MV-4-11 (cell line): ENCODE results near the gene SPATA3.

ENCODE experiments used
- DNase-seq: peaks from one replicate; lab custom pipeline; 2025; lab: John Stamatoyannopoulos, UW

Gene SPATA3

DNA sequence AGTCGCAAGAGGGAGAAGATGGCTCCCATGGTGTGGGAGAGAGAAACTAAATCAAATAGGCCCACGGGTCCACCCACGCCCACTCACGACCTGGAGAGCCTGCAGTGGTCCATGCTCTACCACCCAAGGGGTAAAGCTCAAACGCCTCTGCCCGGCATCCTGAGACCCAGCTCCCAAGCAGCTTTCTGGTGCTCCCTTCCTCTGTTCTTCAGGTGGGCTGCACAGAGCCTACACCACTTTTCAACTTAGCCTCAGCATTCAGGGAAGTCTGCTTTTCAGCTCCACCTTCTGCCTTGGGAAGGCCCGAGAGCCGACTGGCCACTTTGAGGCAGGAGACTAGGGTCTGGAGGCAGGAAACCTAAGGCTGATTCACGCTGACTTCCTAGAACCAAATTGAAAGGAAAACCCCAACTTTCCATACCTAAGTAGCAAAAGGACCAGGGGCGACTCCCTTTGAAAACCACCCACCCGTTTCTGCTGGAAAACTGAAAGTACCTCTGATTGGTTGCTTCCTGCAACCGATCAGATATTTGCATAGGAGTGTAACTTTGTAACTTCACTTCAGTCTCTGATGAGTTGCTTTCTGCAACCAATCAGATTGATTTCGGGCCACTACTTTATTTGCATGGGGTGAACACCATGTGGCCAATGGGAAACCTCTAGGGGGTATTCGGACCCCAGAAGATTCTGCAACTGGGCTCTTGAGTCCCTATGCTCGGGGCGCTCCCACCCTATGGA, 26.8 kb upstream of the SPATA3 start:
- no peak for DNase-seq

DNA sequence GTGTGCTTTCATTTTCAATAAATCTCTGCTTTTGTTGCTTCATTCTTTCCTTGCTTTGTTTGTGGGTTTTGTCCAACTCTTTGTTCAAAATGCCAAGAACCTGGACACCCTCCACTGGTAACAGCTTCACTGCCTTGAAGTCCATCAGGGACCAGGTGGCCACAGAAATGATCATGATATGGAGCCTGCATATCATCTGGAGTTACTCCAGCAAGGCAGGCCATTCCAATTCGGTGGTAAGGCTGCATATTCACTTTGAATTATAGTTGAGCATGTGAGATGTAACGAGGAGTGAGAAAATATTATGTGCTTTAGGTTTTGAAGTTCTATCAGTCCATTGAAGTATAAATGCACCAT, 26.3 kb upstream of the SPATA3 start:
- DNase-seq: no peak

DNA sequence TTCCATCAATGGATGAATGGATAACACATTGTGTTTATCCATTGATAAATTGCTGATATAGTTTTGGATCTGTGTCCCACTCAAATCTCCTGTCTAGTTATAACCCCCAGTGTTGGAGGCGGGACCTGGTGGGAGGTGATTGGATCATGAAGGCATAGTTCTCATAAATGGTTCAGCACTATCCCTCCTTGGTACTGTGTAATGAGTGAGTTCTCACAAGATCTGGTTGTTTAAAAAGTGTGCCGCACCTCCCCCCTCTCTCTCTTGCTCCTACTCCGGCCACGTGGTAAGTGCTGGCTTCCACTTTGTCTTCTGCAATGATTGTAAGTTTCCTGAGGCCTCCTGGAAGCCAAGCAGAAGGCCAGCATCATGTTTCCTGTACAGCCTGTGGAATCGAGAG, 23.9 kb upstream of the SPATA3 start:
- DNase-seq: no peak

DNA sequence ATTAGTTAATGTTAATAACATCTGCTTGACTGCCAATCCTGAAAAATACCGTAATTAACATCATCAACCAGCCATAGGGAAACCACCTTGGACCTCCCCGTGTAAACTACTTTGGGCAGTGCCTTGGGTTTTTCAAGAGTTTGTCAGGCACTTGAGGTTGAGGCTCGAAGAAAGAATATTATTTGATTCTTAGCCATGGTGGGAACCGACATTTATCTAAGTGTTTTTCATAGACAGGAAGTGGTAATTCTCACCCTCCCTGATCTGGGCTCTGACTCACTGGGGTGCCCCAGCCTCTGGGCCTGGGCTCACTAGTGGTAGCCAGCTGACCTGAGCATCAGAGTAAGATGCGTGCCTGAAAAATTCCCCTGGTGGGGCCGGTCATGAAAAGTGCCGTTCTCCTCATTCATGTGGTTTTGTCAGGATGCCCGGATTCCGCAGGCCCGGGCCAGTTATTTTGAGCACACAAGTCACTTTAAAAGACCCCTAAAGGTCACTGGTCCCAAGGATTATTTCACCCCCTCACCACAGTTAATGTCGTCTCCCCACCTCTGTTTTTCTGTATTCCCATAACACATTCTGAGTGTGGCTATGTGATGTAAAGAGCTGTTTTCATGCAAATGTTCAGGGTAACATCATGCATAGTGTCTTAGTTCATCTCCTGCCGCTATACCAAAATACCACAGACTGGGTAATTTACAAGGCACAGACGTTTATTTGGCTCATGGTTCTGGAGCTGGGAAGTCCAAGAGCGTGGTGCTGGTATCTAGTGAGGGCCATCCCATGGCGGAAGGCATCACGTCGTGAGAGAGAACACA, 21.6 kb upstream of the SPATA3 start:
- peak; percentile 65 for DNase-seq

DNA sequence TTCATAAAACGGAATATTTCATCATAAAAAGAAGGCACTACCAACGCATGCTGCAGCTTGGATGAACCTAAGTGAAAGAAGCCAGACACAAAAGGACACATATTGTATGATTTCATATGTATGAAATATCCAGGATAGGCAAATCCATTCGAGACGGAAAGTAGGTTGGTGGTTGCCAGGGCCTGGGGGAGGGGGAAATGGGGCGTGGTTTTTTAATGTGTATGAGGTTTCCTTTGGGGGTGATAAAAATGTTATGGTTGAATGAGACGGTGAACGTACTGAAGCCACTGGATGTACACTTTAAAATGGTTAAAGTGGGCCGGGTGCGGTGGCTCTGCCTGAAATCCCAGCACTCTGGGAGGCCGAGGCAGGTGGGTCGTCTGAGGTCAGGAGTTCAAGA, 20.0 kb upstream of the SPATA3 start:
- DNase-seq: no peak

DNA sequence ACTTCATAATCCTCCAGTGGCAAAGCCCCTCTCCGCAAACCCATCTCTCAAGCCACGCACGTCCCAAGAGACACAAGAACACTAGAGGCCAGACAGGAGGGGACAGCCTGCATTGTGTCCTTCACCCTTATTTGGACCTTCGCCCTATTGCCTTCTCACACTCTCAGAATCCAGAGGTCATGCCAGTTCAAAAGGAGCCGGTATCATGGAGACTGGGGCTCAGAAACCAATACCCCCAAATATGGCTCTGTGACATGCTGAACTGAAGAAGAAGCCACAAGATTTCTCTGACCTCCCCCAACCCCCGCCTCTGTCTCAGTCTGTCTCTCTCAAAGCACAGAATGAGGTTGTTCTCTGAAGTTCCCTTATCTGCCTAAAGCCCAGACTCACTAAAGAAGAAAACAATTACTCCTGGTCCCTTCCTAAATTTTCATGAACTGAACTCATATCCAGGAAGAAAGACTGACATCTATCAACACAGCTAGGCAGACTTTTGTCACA, 19.2 kb upstream of the SPATA3 start:
- DNase-seq: peak; percentile 30

DNA sequence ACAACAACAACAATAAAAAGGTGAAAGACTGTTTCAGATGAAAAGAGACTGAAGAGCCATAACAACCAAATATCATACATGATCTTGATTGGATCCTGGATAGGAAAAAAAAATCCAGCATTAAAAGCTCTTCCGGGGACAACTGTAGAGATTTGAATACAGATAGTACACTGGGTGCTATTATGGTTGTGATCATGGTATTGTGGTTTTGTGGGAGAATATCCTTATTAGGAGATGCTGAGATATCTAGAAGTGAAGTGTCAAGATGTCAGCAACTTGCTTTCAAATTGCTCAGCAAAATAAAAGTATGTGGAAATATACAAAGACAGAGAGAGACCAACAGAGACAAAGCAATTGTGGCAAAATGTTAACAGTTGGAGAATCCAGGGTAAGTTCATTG, 15.5 kb upstream of the SPATA3 start:
- DNase-seq: no peak

DNA sequence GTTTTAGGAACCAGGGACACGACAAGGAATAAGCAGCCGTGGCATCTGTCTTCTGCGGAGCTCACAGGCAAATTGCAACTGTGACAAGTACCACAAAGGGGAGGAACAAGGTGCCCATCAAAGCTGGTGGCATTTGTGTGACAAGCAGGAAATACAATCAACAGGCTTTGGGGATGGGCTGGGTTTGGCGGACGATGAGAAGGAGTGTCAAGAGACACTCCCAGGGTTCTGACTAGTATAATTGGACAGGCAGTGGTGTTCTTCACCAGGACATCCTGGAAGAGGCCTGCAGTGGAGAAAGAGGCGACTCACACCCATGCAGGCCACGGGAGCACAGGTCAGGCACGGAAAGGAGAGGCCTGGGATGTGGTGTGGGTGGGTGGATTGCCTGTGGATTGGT, 14.2 kb upstream of the SPATA3 start:
- DNase-seq: no peak

DNA sequence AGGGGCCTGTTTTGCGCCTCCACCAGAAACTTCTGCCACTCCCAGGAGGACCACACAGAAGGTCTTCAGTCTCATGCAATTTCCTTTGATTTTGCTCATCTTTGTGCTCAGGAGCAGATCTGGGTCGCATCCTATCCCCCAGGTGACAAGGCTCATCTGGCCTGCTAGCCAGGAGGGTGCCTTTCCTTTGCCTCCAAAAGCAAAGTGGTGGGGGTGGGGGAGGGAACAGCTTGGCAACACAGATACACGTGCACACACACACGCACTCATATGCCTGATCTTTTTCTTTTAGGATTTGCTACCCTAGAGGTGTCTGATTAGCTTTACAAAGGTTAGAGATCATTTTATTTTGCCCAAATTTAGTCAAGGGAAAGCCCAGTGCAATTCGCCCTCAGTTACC, 13.8 kb upstream of the SPATA3 start:
- no peak for DNase-seq

DNA sequence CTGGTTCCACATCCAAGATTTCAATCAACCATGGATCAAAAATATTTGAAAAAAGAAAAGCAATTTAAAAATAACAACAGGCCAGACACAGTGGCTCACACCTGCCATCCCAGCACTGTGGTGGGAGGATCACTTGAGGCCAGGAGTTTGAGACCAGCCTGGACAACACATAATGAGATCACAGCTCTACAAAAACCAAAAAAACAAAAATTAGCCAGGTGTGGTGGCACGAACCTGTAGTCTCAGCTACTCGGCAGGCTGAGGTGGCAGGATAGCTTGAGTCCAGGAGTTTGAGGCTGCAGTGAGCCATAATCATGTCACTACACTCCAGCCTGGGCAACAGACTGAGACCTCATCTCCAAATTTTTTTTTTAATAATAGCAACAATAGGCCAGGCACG, 13.4 kb upstream of the SPATA3 start:
- no peak for DNase-seq

DNA sequence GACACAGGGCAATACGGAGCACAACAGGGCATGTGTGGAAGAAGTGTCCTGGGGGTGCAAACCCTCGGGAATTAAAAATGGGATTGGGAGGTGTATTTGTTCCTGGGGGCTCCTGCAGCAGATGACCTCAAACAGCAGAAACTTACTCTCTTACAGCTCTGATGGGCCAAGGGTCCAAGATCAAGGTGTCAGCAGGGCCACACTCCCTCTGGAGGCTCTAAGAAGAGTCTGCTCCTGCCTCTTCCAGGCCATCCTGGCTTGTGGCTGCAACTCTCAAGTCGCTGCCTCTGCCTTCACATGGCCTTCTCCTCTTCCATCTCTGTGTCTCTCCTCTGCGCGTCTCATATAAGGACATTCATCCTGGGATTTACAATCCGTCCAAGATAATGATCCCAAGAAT, 12.4 kb upstream of the SPATA3 start:
- no peak for DNase-seq

DNA sequence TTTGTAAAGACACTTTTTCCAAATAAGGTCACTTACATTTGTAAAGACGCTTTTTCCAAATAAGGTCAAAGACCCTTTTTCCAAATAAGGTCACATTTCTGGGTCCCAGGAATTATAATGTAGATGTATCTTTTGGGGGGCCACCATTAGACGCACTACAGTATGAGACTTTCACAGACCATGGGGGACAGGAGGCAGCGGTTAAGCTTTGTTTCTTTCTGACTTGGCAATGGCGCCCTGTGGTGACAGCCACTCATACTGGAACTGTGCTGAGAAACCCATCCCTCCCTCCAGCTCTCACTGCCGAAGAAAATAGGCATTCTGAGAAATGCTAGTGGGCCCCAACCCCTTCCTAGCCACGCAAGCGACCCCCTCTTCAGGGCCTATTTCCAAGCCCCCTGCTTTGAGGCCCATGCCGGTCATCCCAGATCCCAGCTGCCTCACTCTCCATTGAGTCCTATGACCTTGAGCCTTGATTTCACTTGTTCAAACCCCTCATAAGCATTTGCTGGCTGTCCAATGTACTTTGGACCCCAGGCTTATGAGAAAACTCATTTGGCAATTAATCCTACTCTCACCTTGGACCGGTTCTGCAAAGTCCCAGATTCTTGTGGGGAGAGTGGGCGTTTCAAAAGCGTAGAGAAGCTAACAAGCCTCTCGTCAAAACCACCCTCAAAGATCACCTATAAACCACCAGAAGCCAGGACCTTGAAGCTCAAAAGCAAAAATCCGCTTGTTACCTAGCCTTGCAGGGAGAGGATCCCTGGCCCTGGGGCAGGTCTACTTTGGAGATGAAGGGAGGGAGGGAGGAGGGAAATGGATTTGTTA, 11.3 kb upstream of the SPATA3 start:
- no peak for DNase-seq

DNA sequence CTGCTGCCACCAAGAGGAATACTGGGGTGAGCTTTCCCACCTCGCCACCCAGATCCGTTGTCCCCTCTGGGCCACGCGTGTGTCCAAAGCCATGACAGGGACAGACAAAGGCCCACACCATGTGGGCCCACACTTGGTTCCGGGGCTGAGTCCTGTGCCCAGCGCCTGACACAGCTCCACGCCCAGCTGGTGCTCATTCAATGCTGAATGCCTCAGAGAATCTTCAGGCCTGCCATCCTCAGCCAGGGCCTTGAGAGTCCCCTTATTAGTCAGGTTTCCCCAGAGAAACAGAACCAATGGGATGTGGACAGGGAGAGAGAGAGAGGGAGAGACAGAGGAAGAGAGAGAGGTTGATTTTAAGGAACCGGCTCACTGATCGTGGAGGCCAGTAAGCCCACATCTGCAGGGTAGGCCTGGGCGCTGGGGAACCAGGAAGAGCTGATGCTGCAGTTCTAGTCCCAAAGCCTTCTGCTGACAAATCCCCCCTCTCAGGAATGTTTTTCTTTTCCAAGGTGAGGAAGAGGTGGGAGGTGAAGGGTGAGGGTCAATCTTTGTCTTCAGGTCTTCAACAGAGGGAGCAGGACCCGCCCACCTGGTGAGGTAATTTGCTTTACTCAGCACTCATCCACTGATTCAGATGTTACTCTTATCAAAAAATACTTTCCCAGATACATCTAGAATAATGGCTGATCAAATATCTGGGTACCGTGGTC, 10.2 kb upstream of the SPATA3 start:
- peak; percentile 21 for DNase-seq

DNA sequence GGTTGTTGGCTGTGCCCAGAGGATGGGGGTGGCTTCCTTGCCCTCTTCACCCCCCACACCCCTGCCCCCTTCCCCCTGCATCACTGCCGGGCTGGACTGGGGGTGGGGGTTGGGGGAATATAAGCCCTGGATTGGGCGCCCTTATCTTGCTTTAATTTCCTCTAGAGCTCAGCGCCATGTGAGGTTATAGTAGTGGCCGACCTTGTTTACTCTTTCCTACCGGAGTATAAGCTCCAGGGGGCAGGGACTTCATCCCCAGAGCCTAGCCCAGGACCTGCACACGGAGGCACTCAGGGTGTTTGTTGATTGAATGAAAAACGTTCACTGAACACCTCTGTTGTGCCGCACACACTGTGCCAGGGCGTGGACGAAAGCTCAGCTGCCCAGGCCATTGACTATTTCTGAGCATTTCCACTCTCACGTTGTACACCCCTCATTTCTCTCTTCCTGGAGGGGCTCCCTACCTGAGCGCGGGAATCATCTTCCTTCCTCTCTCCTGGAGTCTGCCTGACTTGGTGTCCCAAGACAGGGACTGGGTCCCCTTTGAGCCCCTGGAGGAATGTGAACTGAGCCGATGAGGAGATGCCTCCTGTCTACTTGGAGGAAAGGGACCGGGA, 9.3 kb upstream of the SPATA3 start:
- no peak for DNase-seq

DNA sequence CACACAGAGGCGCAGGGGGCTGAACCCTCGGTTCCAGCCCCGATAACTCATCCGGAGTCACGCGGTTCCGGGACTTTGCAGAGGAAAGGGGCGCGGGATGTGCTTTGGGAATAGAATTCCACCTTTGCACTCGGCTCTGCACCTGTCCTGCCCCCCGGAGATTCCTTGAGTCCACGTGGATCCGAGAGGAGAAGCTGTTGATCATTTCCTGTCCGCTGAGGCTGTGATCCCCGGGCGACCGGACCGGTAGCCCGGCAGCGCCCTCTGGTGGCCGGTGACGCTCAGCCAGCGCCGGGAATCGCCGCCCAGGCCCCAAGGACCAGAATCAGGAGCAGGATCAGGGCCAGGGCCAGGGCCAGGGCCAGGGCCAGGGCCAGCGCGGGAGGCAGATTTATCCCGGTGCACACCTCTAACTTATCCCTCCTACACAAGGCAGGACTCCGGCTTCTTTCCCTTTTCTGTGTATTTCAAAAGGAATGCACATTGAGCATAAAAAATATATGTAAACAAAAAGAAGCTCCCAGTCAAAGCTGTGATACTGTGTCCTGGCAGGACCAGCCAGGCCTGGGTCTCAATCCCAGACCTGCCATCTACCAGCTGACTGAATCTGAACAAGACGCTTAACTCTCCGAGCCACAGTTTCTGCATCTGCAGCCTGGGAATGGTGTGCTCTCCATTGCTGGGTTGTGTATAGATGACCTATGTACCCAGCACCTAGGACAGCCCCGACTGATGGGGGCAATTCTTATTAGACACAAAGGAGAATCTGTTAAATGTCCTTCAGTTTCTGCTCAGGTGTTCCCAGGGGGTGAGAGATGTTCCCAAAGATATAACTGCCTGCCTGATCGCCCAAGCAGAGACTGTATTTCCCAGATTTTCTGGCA, 8.5 kb upstream of the SPATA3 start:
- DNase-seq: peak; percentile 53

DNA sequence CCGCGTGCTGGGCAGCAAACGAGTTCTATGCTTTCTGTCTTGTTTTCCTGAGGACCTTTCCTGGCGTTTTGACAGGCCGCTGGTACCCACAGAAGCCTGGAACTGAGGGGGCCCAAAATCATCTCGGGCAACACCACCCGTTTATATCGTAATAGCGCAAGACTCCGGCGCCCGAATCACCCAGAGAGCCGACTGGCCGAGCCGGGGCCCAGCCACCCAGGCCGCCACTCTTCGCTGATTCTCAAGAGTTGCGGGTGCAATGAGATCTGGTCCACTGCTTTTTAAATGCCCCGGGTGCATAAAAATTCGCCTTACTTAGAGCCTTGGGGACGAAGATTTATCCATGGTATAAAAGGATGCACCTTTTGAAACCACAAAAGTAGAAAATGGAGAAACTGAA, 6.2 kb upstream of the SPATA3 start:
- no peak for DNase-seq

DNA sequence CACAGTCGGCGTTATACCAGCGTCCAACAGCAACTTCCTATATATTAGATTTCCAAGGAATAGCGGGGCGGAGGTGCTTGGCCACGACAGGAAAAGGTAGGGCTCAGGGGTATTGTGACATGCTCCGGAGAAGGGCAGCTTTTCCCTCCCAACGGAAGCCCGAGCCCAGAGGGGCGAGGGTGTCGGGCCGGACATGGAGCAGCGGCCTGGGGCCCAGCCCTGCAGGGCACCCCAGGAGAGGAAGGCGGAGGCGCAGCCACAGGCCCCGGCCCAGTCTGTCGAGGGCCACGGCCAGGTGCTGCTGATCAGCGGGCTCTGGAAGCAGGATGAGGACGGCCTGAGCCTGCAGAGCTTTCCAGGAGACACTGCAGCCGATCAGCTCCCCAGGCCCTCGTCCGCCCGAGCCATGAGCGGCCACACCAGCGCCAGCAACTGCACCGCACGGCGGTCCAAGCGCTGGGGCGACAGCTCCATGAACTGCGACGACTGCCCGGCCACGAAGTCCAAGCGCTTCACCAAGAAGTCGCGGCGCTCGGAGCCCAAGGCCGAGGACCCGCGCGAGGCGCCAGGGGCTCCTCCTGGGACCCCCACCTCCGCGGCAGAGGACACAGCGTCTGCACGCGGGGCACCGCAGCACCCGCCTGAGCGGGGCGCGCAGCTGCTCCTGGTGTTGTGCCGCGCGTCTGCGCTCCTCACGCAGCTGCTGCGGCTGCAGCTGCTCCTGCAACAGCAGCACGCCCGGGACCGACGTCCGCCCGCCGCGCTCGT, 5.6 kb upstream of the SPATA3 start:
- no peak for DNase-seq

DNA sequence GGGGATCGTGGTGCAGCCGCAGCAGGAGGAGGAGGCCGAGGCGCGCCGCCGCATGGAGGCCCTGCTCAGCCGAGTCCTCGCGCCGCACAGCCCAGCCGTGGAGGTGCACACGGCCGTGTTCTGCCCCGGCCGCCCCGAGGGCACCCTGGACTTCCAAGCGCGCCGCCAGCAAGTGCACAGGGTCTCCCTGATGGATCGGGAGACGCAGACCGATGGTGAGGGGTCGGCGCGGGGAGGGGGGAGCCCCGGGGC, 5.1 kb upstream of the SPATA3 start:
- no peak for DNase-seq

DNA sequence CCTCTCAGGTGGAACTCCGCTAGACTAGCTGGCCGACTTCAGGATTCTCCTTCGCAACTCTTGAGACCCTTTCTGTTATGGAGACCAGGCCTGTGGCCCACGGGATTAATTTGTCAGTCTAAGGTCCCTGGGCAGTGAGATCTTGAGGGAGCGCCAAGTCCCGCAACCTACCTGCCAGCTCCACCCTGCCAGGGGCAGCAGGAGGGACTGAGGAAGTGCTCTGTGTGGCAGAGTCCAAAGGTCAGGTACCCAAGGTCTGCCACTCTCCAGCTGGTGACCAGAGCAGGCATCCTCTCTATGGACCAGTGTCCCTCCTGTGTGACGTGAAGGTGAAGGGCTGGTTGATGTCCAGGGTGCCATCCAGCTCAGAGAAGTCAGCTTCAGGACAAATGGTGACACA, 4.3 kb upstream of the SPATA3 start:
- no peak for DNase-seq

DNA sequence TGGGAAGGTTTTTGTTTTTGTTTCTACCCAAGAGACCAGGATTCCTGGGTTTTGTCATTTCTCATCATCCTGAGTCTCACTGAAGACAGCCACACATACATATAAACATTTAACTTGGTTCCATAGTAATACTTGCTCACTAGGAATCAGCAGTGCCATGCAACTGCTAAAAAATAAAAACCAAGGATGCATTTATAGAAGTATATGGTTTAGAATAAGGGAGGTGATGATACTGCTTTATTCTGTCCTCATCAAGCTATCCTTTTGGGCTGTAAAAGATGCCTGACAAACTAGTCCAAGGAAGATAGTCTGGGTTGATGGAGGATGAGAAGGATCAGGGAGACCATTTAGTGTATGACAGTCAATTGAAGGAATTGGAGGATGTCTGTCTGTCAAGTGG, 740 bp downstream of the SPATA3 start:
- no peak for DNase-seq
